Measurements from ENCODE around the gene VPS41.

VPS41 gene

DNA sequence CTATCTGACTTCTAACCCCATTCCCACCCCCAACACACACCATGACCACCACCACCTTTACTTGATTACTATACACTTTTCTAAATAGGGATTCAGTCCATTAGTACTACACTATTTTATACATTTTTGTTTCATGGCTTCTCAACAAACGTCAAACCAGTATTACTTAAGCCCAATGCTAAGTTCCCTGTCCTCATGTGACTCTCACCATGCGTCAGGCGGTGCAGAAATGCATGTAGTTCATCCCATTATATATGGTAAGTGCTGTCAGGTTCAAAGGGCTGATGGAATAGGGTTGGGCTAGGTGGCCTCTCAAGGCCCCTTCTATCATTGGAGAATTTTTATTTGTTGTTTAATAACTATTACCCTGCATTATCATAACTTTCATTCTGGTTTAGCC is 19.5 kb upstream of the VPS41 start:
- no peak overlapping the region for H3K4me2 ChIP-seq (ENCODE audit: low read depth, low read length)
- no peak overlapping the region for H3K4me3 ChIP-seq (ENCODE audit: low read length)
- no peak overlapping the region for H2AFZ ChIP-seq (ENCODE audit: low read length)
- H3K4me1 ChIP-seq (ENCODE audit: low read length) = no peaks in the 10 kb centered on the region
- no peak overlapping the region for H3K9ac ChIP-seq (ENCODE audit: low read length)
- no peaks in the 10 kb centered on the region for H3K9me3 ChIP-seq (replicated peaks; ENCODE audit: insufficient read depth, low read length)
- no peak overlapping the region for H3K27ac ChIP-seq (ENCODE audit: low read length)
- H3K36me3 ChIP-seq (replicated peaks; ENCODE audit: insufficient read depth, low read length) = no peaks in the 10 kb centered on the region
- no peak for DNase-seq
- H3F3A ChIP-seq (ENCODE audit: insufficient read depth, low read length) = no peaks in the 10 kb centered on the region
- H3K79me2 ChIP-seq (ENCODE audit: low read length) = no peaks in the 10 kb centered on the region
- H3K27me3 ChIP-seq (replicated peaks; ENCODE audit: insufficient read depth, low read length) = no peaks in the 10 kb centered on the region
- TF ChIP-seq EZH2phosphoT487 (IDR thresholded peaks at IDR 0.05; ENCODE audit: low read length) (no peak), EZH2 (optimal IDR thresholded peaks at IDR 0.05; ENCODE audit: low read depth, low read length) (no peak), CTCF (IDR thresholded peaks at IDR 0.05; ENCODE audit: low read length) (no peak)
- no peaks in the 10 kb centered on the region for H4K20me1 ChIP-seq (ENCODE audit: insufficient read depth, low read length)
- H3K9me2 ChIP-seq (replicated peaks; ENCODE audit: insufficient read depth, low read length) = no peaks in the 10 kb centered on the region

DNA sequence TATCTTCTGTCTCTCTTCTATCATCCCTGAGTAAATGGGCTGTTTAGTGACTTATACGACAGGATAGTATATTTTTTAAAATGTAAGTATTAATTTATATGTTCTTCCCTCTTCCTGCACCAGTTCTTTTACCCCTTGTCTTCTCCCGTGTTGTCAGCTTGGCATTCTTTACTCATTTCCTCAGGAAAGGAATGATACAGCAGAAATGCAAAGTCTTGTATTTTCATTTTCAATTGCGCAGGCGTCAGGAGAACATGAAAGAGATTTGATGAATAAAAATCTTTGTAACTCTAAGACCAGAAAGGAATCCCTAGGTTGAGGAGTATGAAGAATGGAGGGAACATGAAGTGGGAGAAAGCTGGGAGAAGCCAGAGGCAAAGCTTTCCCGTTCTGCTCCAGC is 18.8 kb upstream of the VPS41 start:
- H3F3A ChIP-seq (ENCODE audit: insufficient read depth, low read length) = no peaks in the 10 kb centered on the region
- no peaks in the 10 kb centered on the region for H3K27me3 ChIP-seq (replicated peaks; ENCODE audit: insufficient read depth, low read length)
- H2AFZ ChIP-seq (ENCODE audit: low read length) = no peak overlapping the region
- no peaks in the 10 kb centered on the region for H3K79me2 ChIP-seq (ENCODE audit: low read length)
- no peak for DNase-seq
- no peaks in the 10 kb centered on the region for H3K9me3 ChIP-seq (replicated peaks; ENCODE audit: insufficient read depth, low read length)
- no peak overlapping the region for H3K4me2 ChIP-seq (ENCODE audit: low read depth, low read length)
- no peak for TF ChIP-seq CTCF (IDR thresholded peaks at IDR 0.05; ENCODE audit: low read length)
- TF ChIP-seq EZH2phosphoT487 (IDR thresholded peaks at IDR 0.05; ENCODE audit: low read length) = no peak
- TF ChIP-seq EZH2 (optimal IDR thresholded peaks at IDR 0.05; ENCODE audit: low read depth, low read length) = no peak
- H3K27ac ChIP-seq (ENCODE audit: low read length) = no peak overlapping the region
- H3K9ac ChIP-seq (ENCODE audit: low read length) = no peak overlapping the region
- H4K20me1 ChIP-seq (ENCODE audit: insufficient read depth, low read length) = no peaks in the 10 kb centered on the region
- H3K4me3 ChIP-seq (ENCODE audit: low read length) = no peak overlapping the region
- H3K4me1 ChIP-seq (ENCODE audit: low read length) = no peaks in the 10 kb centered on the region
- no peaks in the 10 kb centered on the region for H3K9me2 ChIP-seq (replicated peaks; ENCODE audit: insufficient read depth, low read length)
- H3K36me3 ChIP-seq (replicated peaks; ENCODE audit: insufficient read depth, low read length) = no peaks in the 10 kb centered on the region

DNA sequence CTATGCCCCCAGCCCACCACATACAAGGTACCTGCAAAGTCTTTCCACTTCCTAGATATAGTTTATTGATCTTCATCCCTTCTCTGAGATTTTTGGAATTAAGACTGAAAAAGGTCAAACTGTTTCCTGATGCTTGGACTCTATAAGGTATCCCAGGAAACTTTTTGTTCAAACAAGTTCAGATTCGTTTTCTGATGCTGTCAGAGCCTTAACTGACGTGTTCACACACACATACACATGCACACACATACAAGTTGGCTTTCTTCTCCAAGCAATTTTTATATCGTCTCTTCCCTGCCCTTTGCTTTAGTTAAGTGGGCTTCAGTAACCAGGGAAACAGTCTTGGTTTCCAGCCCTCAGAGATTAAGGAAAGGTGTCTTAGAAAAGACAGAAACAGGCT is 11.7 kb upstream of the VPS41 start:
- Histone ChIP-seq H3K27me3 (replicated peaks; ENCODE audit: insufficient read depth, low read length) (no peaks in the 10 kb centered on the region), H3K9me3 (replicated peaks; ENCODE audit: insufficient read depth, low read length) (no peaks in the 10 kb centered on the region), H3F3A (ENCODE audit: insufficient read depth, low read length) (no peaks in the 10 kb centered on the region), H3K9me2 (replicated peaks; ENCODE audit: insufficient read depth, low read length) (no peaks in the 10 kb centered on the region), H3K4me3 (ENCODE audit: low read length) (no peak overlapping the region), H3K27ac (ENCODE audit: low read length) (no peak overlapping the region), H4K20me1 (ENCODE audit: insufficient read depth, low read length) (no peaks in the 10 kb centered on the region), H3K79me2 (ENCODE audit: low read length) (no peaks in the 10 kb centered on the region), H3K4me2 (ENCODE audit: low read depth, low read length) (no peak overlapping the region), H3K4me1 (ENCODE audit: low read length) (no peaks in the 10 kb centered on the region), H3K36me3 (replicated peaks; ENCODE audit: insufficient read depth, low read length) (no peaks in the 10 kb centered on the region), H2AFZ (ENCODE audit: low read length) (no peak overlapping the region), H3K9ac (ENCODE audit: low read length) (no peak overlapping the region)
- no peak for TF ChIP-seq CTCF (IDR thresholded peaks at IDR 0.05; ENCODE audit: low read length)
- TF ChIP-seq EZH2phosphoT487 (IDR thresholded peaks at IDR 0.05; ENCODE audit: low read length) = no peak
- no peak for TF ChIP-seq EZH2 (optimal IDR thresholded peaks at IDR 0.05; ENCODE audit: low read depth, low read length)
- DNase-seq = no peak

Data from MM.1S (cell line).